ENCODE data around the gene RHEB.

- TF ChIP-seq POLR2AphosphoS5 (IDR thresholded peaks at IDR 0.05), result no peak
- TF ChIP-seq, protein P1, sequence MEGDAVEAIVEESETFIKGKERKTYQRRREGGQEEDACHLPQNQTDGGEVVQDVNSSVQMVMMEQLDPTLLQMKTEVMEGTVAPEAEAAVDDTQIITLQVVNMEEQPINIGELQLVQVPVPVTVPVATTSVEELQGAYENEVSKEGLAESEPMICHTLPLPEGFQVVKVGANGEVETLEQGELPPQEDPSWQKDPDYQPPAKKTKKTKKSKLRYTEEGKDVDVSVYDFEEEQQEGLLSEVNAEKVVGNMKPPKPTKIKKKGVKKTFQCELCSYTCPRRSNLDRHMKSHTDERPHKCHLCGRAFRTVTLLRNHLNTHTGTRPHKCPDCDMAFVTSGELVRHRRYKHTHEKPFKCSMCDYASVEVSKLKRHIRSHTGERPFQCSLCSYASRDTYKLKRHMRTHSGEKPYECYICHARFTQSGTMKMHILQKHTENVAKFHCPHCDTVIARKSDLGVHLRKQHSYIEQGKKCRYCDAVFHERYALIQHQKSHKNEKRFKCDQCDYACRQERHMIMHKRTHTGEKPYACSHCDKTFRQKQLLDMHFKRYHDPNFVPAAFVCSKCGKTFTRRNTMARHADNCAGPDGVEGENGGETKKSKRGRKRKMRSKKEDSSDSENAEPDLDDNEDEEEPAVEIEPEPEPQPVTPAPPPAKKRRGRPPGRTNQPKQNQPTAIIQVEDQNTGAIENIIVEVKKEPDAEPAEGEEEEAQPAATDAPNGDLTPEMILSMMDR (IDR thresholded peaks at IDR 0.05; ENCODE audit: poor library complexity, severe bottlenecking), result no peak
- TF ChIP-seq SMC3 (conservative IDR thresholded peaks at IDR 0.05; ENCODE audit: poor library complexity), result no peak
- no peak for TF ChIP-seq RAD21 (conservative IDR thresholded peaks at IDR 0.05)
Observed at GRCh38 chr7:151432658-151433521, 86.8 kb downstream of the RHEB start.

All from neural cell (in vitro differentiated cells).